ENCODE measurements around the gene FAR1. TPM values are rescaled to one million over a fixed set of nuclear protein-coding genes. Genes with fewer than 3 reads are reported as not detected.
"Not testable (repeated sequence)": the region's sequence is repeated elsewhere in the genome, so short reads cannot be mapped to it uniquely, and the experiment has no call there.

The FAR1 gene
- polyA plus RNA-seq, 3 donors, result 7.5 to 16.0 (median 15.1) TPM

DNA sequence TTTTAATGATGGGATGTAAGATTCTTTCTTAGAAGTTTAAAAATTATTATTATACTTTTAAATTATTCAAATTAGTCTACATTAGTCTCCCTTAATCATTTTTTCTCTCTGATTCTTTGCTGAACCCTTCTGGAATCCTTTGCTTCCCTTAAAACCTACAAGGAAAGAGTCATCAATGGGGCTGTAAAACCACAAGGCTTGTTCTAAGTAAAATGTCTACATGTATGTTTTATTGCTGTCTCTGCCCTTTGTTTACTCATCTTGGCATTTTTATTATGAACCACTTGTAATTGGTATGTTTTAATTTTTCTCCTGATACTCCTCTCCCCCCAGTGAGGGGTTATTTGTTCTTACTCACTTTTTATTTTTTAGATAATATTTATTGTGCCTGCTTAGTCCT is 27.4 kb downstream of the FAR1 start:
- no peak overlapping the region for H3K27ac ChIP-seq (ENCODE audit: low read depth, low read length)

DNA sequence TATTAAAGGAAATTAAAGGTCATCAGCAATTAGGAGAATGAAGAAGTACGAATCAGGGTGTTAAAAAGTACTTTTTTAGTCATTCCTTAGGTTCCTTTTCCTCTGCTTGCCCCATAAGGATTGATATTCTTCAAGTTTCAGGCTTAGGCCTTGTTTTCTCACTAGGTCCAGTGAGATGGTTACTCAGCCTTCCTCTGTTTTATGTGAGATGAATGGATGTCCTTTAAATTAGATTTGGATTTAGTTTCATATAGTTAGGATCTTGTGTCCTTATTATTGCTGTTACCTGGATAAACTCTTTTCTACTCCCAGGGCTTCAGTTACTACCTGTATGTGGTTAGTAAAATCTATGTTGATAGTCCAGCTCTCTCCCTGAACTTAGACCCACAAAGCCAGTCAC is 29.2 kb downstream of the FAR1 start:
- 96 to 100% (median 97%) methylated on average over 1 of the region's 1 CpG for WGBS, 3 donors
- H3K27ac ChIP-seq (ENCODE audit: low read depth, low read length), result no peak overlapping the region

DNA sequence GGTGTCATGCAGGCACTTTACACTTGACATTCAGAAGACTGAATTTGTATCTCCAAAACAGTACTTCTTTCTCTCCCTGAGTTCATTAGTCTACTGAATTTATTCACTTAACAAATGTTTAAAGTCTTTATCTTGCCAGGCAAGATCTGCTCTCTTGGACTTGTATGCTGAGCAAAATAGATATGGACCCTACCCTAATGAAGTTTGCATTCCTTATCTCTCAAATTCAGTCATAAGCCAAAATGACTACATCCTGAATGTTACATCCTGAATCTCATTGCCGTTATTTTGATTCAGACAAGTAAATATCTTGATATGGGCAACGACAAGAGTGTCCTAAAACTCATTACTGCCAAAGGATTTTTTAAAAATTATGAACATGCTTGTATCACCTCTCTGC is 29.7 kb downstream of the FAR1 start:
- H3K27ac ChIP-seq (ENCODE audit: low read depth, low read length), result no peak overlapping the region
- WGBS, 3 donors, result 71 to 84% (median 79%) methylated on average over 2 of the region's 2 CpGs

DNA sequence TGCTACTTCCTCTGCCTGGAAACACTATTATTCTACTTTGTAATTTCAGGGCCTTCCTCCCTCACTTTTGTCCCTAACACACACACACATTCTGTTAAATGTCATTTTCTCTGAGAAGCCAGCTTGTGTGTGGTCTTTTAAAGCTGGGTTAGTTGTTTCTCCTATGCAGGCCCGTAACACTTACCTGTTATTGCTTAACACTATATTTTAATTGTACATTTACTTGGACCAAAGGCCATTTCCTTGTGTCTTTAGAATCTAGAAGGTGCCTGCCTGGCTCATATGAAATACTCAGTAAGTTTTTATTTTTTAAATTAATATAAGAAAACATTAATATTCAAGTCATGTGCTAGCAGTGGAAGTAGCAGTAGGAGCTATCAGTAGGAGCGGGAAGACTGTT is 30.6 kb downstream of the FAR1 start:
- WGBS, 3 donors, result 86 to 95% (median 92%) methylated on average over 2 of the region's 2 CpGs
- H3K27ac ChIP-seq (ENCODE audit: low read depth, low read length), result no peak overlapping the region

DNA sequence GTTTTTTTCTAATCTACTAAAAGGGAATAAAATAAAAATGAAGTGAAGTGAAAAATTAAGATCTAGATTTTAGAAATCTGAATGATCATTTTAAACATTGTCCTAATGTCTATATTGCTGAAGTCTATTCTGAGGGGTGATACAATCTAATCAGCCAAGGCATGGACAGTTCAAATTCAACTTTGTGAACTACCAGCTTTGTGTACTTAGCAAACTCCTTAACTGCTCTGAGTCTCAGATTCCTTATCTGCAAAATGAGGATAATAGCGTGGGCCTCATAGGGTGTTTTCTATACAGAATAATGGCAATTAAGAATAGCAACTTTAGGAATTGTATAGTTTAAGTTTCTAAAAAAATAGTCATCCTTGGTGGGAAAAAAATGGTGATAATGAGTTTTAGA is 31.4 kb downstream of the FAR1 start:
- WGBS, 3 donors, result 42 to 94% (median 94%) methylated on average over 1 of the region's 1 CpG

DNA sequence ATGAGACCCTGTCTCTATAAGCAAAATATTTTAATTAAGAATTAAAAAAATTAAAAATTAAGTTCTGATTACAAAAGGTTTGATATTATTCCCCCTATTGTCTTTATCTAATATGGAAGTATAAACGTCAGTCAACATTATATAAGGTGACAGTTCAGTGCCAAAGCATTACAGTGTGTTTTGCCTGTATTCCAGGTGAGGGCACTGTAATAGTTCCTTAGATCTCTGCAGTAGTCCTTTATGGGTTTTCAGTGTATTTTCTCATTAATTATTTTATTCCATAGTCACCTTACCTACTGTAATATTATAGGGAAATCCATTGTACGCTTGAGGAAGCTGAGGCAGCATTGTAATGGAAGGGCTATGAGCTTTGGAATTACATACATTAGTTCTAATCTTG is 33.0 kb downstream of the FAR1 start:
- 62 to 90% (median 87%) methylated on average over 2 of the region's 2 CpGs for WGBS, 3 donors
- H3K27ac ChIP-seq (ENCODE audit: low read depth, low read length), result no peak overlapping the region

More for the DNA sequence above, 31.4 kb downstream of the FAR1 start:
- H3K27ac ChIP-seq (ENCODE audit: low read depth, low read length), result no peak overlapping the region

DNA sequence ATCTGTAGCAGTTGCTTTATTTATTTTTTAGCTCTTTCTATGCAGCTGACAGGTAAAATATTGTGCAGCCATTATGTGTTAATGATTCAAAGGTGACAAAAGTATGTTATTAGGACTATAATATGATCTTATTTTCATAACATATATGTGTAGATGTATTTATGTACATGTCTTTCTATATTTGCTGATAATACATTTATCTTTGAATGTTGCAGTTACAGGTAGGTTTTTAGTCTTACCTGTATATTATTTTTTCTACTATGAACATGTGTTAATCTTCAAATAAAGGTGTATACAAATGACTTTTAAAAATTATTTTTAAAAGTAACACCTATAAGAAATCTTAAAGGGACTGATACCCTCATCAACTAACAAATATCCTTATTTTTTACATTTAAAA is 33.6 kb downstream of the FAR1 start:
- no peak overlapping the region for H3K27ac ChIP-seq (ENCODE audit: low read depth, low read length)

DNA sequence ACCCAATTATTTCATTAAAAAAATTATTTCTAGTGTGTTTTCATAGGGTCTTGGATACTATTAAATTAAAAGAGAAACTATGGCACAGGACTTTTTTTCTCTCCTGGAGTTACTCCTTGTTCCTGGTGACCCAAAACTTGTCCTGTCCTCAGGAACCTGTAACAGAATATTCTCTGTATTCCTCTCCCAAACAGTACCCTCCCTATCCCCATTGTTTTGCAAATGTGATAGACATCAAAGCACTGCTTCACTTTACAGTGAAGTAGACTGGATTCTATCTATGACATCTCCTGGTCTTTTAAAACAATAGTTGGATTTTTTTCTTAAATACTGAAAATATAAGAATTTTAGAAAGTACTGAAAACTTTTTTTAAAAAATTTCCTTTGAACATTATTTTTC is 37.2 kb downstream of the FAR1 start:
- no peak overlapping the region for H3K27ac ChIP-seq (ENCODE audit: low read depth, low read length)

DNA sequence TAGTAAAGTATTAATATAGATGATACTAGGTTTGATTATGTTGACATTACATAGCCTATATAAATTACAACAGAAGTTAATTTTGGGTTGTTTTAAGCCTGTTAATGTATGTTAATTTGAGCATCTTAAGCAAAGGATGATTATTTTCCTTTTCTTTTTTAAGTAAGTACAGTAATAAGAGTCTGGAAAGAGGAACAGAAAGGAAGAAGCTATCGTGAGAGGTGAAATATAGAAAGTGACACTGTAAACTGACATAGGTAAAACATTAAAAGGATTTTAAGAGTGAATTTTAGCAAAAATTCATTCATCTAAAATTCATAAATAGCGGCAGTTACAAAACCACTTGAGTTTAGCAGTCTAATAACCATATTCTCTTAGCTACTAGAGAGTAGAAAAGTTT is 45.5 kb downstream of the FAR1 start:
- WGBS, 3 donors, result 91 to 98% (median 96%) methylated on average over 2 of the region's 2 CpGs
- H3K27ac ChIP-seq (ENCODE audit: low read depth, low read length), result no peak overlapping the region

DNA sequence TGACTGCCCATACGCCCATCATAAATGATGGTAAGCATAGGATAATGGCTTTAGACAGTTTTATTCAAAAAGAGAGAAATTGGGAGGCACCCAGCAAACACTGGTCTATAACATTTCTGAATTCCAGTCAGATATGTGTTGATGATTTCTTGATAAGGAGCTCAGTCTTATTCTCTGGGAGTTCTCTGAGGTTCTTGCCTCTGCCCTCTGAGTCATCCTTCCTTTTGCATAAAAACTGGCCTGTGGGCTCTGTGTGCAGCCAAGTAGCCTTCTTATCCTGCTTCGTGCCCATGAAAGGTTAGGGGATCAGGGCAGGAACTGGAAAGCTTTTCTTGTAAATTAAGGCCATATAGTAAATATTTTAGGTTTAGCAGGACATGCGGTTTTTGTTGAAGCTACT is 48.9 kb downstream of the FAR1 start:
- WGBS, 3 donors, result 87 to 96% (median 88%) methylated on average over 3 of the region's 3 CpGs
- H3K27ac ChIP-seq (ENCODE audit: low read depth, low read length), result no peak overlapping the region

DNA sequence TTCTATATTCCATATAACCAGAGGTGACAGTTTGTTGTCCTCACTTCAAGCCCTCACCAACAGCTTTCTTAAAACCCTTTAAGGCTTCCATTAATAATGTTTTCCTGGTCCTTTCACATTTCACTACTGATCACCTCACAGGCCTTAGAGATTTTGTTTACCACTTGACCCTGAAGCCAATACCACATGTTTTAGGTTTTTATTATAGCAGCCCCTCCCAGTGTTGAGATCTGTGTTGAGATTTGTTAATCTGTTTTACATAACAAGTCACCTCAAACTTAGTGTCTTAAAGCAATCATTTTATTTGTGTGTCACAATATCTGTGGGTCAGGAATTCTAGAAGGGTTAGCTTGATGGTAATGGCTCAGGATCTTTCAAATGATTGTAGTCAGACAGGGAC is 49.9 kb downstream of the FAR1 start:
- H3K27ac ChIP-seq (ENCODE audit: low read depth, low read length), result no peak overlapping the region

DNA sequence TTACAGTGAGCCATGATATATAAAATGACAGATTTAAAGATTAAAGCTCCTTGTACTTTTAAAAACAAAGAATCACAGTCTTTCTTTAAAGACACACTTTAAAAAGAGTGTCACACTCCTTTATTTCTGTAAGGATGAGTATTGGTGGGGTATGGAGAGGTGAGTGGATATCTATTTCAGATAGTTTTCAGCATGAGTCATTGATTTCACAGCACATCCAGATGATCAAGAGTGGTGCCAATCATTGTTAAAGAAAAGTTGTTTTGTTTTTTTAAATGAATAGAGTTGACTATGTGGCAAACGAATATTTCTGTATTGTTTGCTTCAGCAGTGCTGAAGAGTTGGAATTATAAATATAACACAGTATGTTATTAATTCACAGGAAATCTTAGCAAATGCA is 52.5 kb downstream of the FAR1 start:
- 59 to 72% (median 65%) methylated on average over 1 of the region's 1 CpG for WGBS, 3 donors
- no peak overlapping the region for H3K27ac ChIP-seq (ENCODE audit: low read depth, low read length)

DNA sequence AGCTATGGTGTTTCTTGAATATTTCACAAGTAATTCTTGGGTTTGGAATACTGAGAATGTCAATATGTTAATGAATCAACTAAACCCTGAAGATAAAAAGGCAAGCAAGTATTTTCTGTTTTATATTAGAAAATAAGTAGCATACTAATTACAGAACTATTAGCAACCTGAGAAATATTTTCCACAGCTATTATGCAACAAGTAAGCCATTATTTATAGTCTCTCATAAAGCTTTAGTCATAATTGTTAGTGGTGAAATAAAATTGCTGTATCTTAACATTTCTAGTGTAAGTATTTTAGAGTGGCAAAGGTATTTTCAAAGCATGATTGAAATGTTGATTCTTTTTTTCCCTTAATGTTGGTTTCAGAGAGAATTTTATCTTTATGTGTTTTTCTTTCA is 53.3 kb downstream of the FAR1 start:
- H3K27ac ChIP-seq (ENCODE audit: low read depth, low read length), result no peak overlapping the region

DNA sequence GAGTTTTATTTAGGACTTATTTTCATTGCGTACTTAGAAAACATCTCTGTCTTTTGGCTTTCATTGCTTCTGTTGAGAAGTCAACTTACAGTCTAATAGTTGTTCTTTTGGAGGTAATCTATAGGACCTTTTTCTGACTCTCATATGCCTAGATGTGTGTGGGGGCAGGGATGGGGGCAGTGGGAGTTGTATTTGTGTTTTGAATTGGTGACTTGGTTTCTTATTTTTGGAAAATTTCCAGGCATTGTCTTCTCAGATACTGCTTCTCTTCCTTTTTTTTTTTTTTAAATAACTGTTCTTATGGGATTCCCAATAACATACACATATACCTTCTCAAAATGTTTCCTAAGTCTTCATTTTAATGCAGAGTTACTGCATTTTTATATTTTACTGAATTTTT is 58.0 kb downstream of the FAR1 start:
- WGBS, 3 donors, result 93 to 98% (median 98%) methylated on average over 1 of the region's 1 CpG
- no peak overlapping the region for H3K27ac ChIP-seq (ENCODE audit: low read depth, low read length)

DNA sequence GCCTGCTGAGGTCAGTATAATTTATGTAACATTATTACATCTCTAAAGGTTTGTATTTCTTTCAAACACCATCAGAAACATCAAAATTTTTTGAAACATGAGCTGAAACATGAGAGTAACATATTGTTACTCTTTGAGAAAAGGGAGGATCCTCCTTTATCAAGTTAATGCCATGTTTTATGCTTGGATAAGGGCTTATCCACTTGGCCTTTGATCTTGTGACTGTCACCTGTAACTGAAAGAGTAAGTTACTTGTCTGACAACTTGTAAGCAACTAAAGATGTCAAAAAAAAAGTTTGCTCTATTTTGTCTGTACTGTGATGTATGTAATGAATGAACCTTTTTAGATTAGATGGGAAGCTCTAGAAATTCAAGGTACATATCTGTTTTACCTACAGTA is 59.6 kb downstream of the FAR1 start:
- no peak overlapping the region for H3K27ac ChIP-seq (ENCODE audit: low read depth, low read length)

DNA sequence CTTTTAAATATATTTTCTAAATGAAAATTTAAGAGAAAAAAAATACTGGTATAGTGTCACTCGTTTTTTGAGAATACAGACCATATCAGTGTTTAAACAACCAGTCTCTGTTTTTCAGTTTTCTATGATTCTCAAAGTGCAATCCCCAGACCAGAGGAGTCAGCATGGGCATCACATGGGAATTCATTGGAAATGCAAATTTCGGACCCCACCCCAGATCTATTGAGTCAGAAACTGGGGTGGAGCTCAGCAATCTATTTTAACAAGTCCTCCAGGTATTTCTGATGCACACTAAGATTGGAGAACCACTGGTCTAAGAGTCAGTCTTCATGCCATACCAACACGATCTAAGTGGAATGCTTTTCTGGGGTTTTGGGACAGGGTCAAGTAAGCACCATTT is 66.1 kb downstream of the FAR1 start:
- WGBS, 3 donors, result 89 to 95% (median 92%) methylated on average over 3 of the region's 3 CpGs
- H3K27ac ChIP-seq (ENCODE audit: low read depth, low read length), result no peak overlapping the region

DNA sequence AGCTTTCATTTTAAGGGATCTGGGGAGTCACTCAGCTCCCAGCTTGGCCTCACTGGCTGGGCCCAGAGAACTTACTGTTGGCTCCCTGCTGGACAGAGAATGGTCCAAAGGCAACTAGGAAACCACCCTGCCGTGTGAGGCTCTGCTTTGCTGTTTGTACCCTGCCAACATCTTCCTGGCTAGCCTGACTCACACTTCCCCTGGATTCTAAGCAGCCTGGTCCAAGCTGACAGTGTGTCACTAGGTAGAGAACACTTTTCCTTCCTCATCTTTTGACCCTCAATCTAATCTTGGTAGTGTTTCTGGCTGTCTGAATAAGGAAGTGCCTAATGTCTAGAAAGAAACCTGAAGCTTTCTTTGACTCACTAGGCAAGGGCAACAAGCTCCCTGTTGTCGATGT is 76.7 kb downstream of the FAR1 start:
- H3K27ac ChIP-seq (ENCODE audit: low read depth, low read length), result no peak overlapping the region
- 45 to 56% (median 52%) methylated on average over 2 of the region's 2 CpGs for WGBS, 3 donors

DNA sequence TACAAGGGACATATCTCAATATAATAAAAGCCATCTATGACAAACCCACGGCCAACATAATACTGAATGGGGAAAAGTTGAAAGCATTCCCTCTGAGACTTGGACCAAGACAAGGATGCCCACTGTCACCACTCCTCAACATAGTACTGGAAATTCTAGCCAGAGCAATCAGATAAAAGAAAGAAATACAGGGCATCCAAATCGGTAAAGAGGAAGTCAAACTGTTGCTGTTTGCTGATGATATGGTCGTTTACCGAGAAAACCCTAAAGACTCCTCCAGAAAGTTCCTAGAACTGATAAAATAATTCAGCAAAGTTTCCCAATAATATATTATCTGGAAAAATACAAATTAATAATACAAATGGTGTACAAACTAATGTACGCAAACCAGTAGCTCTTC is 84.8 kb downstream of the FAR1 start:
- 76 to 87% (median 81%) methylated on average over 5 of the region's 5 CpGs for WGBS, 3 donors

DNA sequence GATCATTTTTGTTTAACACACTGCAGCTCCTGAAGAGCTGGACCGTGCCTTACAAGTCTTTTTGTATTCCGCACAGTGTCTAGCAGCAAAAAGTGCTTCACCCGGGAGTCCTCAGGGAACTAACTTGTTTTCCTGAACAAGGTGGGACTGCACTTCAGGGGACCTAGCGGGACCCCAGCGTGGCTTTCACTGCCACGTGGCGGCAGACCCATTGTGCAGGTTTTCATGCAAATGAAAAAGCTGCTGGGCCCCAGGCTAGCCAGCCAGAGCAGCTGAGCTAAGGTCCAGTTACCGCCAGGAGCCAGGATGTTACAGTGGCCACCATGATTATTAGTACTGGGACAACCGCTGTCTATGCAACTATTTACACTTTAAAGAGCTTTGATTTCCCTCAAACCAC is 90.6 kb downstream of the FAR1 start:
- 85 to 89% (median 87%) methylated on average over 9 of the region's 9 CpGs for WGBS, 3 donors
- H3K27ac ChIP-seq (ENCODE audit: low read depth, low read length), result no peak overlapping the region

More for the DNA sequence above, 84.8 kb downstream of the FAR1 start:
- not testable (repeated sequence) for H3K27ac ChIP-seq (ENCODE audit: low read depth, low read length)

DNA sequence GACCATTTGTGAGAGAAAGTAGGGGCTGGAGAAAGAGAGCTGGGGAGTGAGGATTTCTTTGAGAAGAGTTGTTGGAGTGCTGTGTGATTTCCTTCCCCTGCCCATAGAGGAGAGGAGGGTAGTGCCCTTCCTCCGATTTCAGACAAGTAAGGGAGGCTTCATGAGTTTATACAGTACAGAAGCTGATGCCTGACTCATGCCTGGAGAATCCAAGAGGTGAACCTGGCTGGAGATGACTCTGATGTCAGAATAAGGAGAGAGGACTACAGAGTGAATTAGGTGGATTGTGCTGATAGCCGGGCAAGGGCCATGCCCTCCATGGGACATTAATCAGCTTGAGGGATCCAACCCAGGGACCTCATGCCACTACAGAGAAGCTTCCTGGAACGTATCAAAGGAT is 91.6 kb downstream of the FAR1 start:
- no peak overlapping the region for H3K27ac ChIP-seq (ENCODE audit: low read depth, low read length)
- 77 to 79% (median 78%) methylated on average over 3 of the region's 3 CpGs for WGBS, 3 donors

DNA sequence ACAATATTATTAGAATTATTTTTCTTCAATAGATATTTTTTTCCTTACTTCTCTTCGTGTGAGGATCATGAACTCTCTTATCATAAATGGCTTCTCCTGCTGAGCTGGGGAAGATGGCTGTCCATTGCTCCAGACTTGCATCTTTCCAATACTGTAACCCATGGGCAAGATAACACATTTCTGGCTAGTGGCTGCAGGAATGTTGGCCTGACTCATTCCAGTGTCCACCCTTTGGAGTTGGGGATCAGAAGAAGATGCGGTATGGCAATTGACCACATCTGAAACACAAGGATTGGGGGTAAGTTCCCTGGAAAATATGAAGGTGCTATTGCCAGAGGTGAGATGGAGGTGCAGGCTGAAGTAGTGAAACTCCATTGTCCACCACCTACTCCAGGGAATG is 92.8 kb downstream of the FAR1 start:
- no peak overlapping the region for H3K27ac ChIP-seq (ENCODE audit: low read depth, low read length)
- 80 to 90% (median 82%) methylated on average over 2 of the region's 2 CpGs for WGBS, 3 donors

DNA sequence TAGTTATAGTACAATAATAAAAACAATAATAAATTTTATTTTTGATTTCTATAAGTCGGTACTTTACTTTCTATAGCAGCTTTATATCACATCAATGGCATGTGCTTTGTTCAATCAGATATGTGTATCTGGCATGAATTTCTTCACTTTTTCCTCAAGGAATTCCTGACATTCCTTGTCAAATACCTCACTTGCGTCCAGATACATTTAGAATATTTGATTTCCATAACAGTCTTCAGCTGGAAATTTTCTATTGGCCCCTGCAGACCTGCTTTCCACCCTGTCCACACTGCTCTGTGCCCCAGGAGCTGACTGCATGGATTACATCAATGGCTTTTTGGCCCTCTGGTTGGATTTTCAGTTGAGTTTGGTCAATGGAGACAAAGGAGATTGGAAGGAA is 93.2 kb downstream of the FAR1 start:
- H3K27ac ChIP-seq (ENCODE audit: low read depth, low read length), result no peak overlapping the region
- WGBS, 3 donors, result 64 to 81% (median 80%) methylated on average over 2 of the region's 2 CpGs

All from adipose tissue (tissue), 3 donors.